HG03135 (cell line): ENCODE data around the gene SLC13A2.

Source experiments
- ATAC-seq: cut with Tn5 transposase; IDR thresholded peaks from one replicate; pipeline ENCODE4 v1.9.1; 2021; ENCODE audit warnings: mild to moderate bottlenecking, moderate library complexity; ENCODE audit not compliant: unreplicated experiment

SLC13A2 gene

GRCh38 chr17:28491860-28492259 is 18.4 kb downstream of the SLC13A2 start:
- no peak for ATAC-seq

GRCh38 chr17:28492352-28493310 is 19.2 kb downstream of the SLC13A2 start:
- no peak for ATAC-seq

GRCh38 chr17:28493460-28493859 is 20.0 kb downstream of the SLC13A2 start:
- no peak for ATAC-seq

DNA sequence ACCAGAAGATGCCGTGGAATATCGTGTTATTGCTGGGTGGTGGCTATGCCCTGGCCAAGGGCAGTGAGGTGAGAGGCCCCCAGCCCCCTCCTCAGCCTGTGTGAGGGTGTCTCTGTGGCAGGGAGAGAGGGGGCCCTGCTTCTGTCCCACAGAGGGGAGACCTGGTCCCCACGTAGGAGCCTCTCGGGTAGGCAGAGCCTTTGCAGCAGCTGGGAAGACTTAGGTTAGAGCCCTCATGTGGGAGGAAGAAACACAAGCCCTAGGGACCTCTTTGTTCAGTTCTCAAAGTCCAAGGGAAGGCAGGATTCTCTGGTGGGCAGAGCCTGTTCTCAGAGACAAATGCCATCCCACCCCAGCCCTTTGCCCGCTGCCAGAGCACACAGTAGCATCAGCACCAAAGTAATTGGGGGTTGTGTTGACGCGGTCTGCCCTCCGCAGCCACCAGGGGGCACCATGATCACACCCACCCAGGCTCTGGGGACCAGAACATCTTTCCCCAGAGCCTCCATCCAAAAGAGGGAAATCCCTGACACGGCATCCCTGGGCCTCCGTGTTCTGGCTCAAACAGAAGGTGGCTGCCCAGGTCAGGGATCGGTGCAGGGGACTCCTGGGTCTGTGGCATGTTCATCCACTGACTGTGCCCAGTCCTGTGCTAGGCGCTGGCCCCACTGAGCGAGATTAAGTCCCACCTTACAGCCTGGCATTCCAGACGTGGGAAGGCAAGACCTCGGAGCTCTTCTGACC is 21.2 kb downstream of the SLC13A2 start:
- no peak for ATAC-seq

DNA sequence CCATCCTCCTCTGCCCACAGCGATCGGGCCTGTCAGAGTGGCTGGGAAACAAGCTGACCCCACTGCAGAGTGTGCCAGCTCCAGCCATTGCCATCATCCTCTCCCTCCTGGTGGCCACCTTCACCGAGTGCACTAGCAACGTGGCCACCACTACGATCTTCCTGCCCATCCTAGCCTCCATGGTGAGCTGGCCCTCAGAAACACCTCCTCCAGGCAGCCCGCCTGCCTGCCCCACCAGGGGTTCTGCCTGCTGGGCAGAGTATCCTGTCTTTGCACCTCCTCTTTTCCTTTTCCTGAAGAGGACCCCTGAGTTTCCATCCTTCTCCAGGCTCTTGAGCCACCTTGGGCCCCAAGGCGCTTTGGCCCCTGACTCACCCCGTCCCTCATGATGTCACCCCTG is 22.2 kb downstream of the SLC13A2 start:
- no peak for ATAC-seq

DNA sequence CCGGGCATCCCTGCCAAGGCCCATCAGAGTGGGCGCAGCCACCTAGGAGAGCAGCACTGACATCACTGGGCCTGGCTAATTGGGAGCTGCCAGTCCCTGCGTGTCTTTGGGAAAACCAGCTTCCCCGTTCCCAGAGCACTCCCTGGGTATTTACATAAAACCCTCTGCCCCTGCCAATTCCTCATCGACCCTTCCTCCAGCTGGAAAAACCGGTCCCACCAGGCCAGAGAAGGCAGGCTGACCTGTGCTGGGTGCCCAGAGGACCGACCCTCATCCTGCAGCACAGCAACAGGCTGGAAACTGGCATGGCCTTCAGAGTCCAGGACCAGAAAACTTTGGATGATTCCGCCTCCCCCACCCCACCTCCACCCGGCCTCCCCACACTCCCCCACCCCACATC is 24.5 kb downstream of the SLC13A2 start:
- ATAC-seq, result no peak

DNA sequence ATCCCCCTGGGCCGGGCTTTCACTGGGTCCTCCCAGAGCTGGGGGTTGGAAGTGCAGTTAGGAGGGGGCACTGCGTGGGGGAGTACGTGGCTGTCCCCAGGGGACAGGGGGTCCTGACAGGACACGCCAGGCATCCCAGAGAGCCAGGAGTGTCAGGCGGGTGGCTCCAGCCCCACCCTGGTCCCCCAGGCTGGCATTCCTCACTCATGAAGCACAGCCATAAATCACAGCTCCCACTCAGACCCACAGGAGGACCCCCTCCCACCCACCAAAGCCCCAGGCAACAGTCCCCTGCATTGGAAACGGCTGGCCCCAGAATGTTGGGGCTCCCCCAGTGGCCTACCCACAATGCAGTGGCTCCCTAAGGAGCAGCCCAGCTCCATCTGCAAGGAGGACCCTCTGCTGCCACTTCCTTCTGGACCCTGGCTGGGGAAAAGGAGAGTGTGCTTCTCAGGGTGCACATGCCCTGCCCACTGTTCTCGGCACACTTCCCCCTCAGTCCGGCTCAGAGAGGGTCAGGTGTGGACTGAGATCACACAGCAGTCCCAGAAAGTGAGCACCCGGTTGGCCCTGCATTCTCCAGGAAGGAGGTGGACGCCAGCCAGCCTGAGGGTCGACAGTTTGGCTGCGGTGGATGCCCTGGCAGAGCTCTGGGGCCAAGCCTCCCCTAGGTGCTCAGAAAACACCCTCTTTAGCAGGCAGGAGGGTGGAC is 25.4 kb downstream of the SLC13A2 start:
- no peak for ATAC-seq

DNA sequence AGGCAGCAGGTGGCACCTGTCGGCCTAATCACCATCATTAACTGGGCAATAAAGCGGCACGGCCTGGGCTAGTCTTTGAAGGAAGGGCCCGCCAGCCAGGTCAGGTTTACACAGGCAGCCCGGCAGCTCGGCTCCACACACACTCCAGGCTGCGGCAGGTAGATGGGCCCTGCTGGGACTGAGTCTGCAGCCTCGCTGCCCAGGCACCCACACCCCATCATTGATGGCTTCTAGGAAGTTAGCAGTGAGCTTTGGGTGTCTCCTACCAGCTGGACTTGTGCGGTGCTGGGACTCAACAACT is 25.9 kb downstream of the SLC13A2 start:
- no peak for ATAC-seq

- no peak for ATAC-seq
Measured at GRCh38 chr17:28499684-28500357, 26.4 kb downstream of the SLC13A2 start.

DNA sequence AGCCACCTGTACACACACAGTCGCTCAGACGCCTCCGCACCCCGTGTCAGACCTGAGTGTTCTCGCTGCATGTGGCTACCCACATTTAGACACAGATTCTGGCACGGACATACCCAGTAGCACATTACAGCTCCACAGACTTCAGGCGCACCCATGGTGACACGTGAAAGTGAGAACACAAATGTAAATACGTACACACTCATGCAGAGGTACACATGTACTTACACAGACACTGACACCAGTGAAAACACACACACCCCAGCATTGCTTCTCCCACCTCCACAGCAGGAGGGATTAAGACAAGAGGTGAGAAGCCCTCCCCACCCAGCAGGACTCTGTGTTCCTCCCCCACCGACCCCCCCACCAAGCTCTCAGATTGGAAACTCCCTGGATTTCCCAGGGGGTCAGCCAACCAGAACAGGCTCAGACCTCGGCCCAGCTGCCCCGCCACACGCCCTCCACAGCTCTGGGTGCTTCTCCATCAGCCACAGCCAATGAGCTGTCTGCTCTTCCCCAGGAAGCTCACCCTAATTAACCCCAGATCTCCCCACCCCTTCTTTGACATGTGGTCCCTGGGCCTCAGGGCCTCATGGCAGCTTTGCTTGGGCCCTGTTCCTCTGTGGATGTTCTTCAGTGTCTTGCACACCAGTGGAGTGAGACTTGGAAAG is 27.4 kb downstream of the SLC13A2 start:
- peak; percentile 58 for ATAC-seq

- no peak for ATAC-seq
Measured at GRCh38 chr17:28501421-28502284, 28.2 kb downstream of the SLC13A2 start.

GRCh38 chr17:28503420-28503819 is 30.0 kb downstream of the SLC13A2 start:
- no peak for ATAC-seq

DNA sequence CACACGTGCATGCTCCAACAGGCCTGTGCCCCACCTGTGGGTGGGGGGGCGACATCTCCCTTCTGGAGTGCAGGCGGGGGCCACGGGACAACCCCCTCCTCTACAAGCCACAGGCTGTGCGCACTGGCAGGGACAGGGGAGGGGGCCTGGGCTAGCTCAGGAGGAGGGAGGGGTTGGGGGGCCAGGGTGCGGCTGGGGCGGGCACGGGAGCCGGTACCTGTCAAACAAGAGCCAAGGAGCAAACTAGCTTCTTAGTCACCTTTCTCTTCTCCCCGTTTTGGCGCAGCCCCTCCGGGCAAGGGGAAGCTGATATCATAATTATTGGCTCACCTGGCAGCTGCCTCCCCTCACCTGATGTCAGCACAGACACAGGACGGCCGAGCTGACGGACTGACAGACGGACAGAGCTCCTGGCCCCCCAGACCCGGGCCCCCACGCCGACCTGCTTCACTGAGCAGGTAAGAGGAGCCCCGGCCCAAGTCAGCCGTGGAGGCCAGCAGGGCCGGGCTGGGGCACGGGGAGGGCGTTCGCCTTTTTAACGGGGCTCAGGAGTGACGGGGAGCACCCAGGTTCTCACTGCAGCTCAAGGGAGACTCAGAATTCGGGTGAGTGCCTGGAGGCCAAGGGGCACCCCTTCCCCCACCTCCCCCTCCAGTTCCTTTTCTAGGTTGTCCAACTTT is 32.7 kb downstream of the SLC13A2 start, which contains the start of gene FOXN1:
Gene FOXN1, plus strand, starts transcription at position 363 of the 680 bp plus-strand sequence. CDS start 17,622 bp downstream, outside the sequence.
- no peak for ATAC-seq

DNA sequence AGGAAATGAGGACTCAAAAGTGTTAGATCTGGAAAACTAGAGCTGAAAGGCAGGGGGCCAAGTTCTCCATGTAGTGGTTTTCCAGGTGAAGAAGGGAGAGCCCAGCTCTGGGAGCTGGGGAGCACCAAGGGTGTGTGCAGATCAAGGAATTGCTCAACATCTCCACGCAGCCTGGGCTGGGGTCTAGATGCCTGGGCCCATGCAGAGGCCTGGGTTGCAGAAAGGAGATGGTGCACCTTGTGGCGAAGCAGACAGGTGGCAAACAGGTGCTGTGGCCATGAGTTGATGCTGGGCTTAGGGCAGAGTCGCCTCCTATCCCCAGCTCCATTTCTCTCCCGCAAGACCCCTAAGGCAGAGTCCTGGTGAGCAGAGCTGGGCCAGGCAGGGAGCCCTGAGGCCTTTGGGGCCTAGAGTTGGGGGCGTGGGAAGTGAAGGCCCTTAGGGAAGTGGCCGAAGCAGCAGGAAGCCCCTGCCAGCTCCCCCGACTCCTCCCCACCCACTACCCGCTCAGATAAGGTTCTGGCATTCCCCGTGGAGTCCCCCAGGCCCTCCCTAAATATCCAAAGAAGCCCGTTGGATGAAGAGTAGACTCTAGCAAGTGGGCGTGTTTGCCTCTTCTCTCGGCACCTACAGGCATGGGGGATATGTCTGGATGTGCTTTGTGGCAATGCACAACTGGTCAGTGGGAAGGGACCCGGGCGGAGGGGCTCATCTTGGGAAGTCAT is 33.5 kb downstream of the SLC13A2 start:
- ATAC-seq, result no peak

- ATAC-seq, result no peak
Measured at GRCh38 chr17:28507567-28508203, 34.2 kb downstream of the SLC13A2 start.

DNA sequence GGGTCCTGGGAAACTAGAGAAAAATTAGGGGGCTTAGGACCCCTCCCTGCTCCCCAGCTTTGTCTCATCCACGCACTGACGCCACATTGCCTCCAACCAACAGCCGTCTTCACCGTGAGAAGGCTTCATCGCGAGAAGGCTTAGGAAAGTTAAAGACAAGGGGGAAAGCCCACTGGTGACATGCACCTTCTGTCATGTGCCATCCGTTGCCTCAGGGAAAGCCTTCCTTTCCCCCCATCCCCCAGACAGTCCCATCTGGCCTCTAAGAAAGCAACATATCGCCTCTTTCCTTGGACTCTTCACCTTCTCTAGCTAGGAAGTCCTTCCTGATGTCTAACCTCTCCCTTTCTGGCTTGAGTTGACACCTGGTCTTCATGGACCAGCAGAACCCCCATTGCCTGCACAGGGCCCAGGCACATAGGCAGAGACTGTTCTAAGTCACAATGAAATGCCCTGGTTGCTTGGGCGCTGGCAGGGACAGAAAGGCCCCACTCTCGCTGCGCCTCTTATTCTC is 34.8 kb downstream of the SLC13A2 start:
- ATAC-seq, result no peak

- no peak for ATAC-seq
Measured at GRCh38 chr17:28509789-28510188, 36.3 kb downstream of the SLC13A2 start.
